SJSA1 (cell line): ENCODE data around the gene RARRES1. TPM values are rescaled to one million over a fixed set of nuclear protein-coding genes. Genes with fewer than 3 reads are reported as not detected.

Experiments
- DNase-seq, 2 experiments: peaks; one replicate each; pipeline ENCODE4 v3.0.0-alpha.2; 2015 to 2020; ENCODE audit warnings: low spot score in 2 of 2, low read depth in 1 of 2
- H3K27ac ChIP-seq: fragments of 250-450 bp; sonication (Bioruptor Pico); 2 replicates; pipeline ENCODE4 v1.5.1; 2020; ENCODE audit warnings: mild to moderate bottlenecking, moderate library complexity
- H3K27me3 ChIP-seq: fragments of 250-450 bp; sonication (Bioruptor Pico); replicated peaks from 2 replicates; pipeline ENCODE4 v1.5.1; 2020; ENCODE audit warnings: mild to moderate bottlenecking, moderate library complexity
- H3K36me3 ChIP-seq: fragments of 250-450 bp; sonication (Bioruptor Pico); 2 replicates; pipeline ENCODE4 v1.5.1; 2020; ENCODE audit warnings: mild to moderate bottlenecking
- H3K4me1 ChIP-seq: fragments of 250-450 bp; sonication (Bioruptor Pico); replicated peaks from 2 replicates; pipeline ENCODE4 v1.6.1; 2021; ENCODE audit warnings: mild to moderate bottlenecking
- H3K4me3 ChIP-seq: fragments of 250-450 bp; sonication (Bioruptor Pico); 2 replicates; pipeline ENCODE4 v1.5.1; 2020; ENCODE audit warnings: mild to moderate bottlenecking
- H3K9me3 ChIP-seq: fragments of 250-450 bp; sonication (Bioruptor Pico); replicated peaks from 2 replicates; pipeline ENCODE4 v1.5.1; 2020; ENCODE audit warnings: mild to moderate bottlenecking
- total RNA-seq: library from RNA; depleted of rRNA; stranded (reverse); fragments of >200 nt; shearing (Covaris generic); gene quantifications from 2 replicates; pipeline ENCODE4 v1.2.3, GENCODE V29; 2014

The RARRES1 gene
- total RNA-seq, 1 experiment from 2014 or later = 4.9 TPM

GRCh38 chr3:158678687-158679086 is 53.6 kb downstream of the RARRES1 start:
- H3K27ac ChIP-seq = no peak overlapping the region
- peaks cover 14% of the 10 kb centered on the region for H3K4me1 ChIP-seq
- no peak overlapping the region for H3K4me3 ChIP-seq
- H3K36me3 ChIP-seq = peaks cover 25% of the 10 kb centered on the region
- DNase-seq = no peak
- H3K9me3 ChIP-seq = no peaks in the 10 kb centered on the region
- H3K27me3 ChIP-seq = no peaks in the 10 kb centered on the region

DNA sequence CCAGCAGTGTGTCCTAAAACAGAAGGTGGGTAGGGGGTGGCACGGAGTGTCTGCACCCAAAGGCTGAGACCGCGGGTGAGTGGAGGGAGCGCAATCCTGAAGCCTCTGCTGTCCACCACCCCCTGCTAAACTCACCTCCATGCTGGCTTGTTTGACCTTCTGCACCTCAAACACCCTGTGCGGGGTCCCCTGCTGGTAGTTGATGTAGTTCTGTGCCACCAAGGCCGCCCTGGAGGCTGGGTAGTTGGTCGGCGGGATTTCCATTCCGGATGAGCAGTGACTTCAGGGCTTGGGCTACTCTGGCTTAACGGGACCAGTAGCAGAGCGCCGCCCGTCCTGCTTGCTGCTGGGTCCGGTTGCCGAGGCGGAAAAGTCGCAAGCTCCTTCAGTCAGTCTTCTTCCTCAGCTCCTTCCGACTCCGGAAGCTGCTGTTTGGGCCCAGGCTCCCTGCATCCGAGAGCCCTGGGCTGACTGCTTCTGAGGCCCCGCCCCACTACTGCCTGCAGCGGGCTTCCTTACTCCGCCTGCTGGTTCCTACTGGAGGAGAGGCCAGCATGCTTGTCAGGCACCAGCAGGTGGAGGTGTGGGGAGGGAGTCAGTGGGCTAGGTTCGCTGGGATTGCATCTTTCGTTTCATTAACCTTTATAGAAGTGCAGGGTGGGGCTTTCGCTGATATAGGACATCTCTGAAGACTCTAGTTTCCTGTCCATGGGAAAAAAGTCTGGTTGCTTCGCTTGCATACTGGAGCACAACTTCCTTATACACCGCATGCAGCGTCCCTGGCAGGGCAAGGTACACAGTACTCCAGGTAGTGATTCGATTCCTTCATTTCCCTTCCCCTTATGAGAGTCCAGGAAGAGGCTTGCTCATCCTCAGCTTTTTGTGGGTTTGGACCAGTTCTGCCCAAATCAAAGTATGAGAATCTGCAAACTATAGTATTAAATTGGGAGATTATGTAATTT is 59.8 kb downstream of the RARRES1 start, which contains the start of gene LXN:
Gene LXN (minus strand): TSS at position 434 of the 962 bp plus-strand sequence. CDS start 170 bp downstream, at position 264.
- no peak for DNase-seq
- H3K27ac ChIP-seq = no peak within 1 kb of the TSS
- H3K4me3 ChIP-seq = no peak within 1 kb of the TSS
- peaks cover 23% of the 10 kb centered on the region for H3K36me3 ChIP-seq
- H3K9me3 ChIP-seq = no peaks in the 10 kb centered on the region
- no peaks in the 10 kb centered on the region for H3K27me3 ChIP-seq
- no peaks in the 10 kb centered on the region for H3K4me1 ChIP-seq

DNA sequence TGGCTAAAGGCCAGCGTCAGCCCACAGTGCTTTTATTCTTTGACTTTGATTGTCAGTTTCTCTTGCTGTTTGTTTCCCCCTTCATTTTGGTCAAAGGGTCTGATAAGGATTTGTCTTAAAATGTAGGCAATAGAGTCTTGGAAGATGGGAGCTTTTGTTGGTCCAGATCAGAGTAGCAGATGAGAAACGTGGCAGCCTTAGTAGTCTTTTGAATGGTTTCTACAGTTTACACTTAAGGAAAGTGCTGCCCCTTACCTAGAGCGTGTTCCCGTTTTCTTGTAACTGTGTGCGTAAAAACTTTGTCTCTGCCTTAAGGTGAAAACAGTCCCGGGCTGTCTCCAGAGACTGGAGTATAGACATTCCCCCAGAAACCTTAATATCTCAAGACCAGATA is 60.4 kb downstream of the RARRES1 start:
- DNase-seq = no peak
- Histone ChIP-seq H3K9me3 (no peaks in the 10 kb centered on the region), H3K27ac (no peak overlapping the region), H3K4me1 (no peaks in the 10 kb centered on the region), H3K36me3 (peaks cover 27% of the 10 kb centered on the region), H3K4me3 (no peak overlapping the region), H3K27me3 (no peaks in the 10 kb centered on the region)

GRCh38 chr3:158668506-158668905 is 63.8 kb downstream of the RARRES1 start:
- Histone ChIP-seq H3K27ac (no peak overlapping the region), H3K36me3 (peaks cover 56% of the 10 kb centered on the region), H3K4me1 (no peaks in the 10 kb centered on the region), H3K27me3 (no peaks in the 10 kb centered on the region), H3K4me3 (no peak overlapping the region), H3K9me3 (no peaks in the 10 kb centered on the region)
- no peak for DNase-seq

DNA sequence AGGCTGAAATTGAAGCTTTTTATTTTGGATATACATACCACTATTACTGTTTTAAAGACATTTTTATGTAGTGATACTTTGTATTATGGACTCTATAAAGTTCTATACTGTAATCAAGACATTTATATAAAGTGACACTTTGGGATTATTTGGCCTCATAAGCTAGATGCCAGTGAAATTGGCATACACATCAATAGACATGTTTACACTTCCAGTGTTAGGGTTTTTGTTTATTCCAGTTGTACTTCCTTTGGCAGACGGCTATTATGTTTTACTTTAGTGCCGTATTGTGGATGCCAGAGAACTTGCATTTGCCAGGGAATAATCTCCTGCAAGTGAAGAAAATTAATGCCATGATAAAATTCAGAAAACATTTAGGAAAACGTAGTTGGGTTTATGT is 65.8 kb downstream of the RARRES1 start:
- no peak for DNase-seq
- Histone ChIP-seq H3K36me3 (peaks cover 66% of the 10 kb centered on the region), H3K9me3 (no peaks in the 10 kb centered on the region), H3K4me1 (no peaks in the 10 kb centered on the region), H3K27me3 (no peaks in the 10 kb centered on the region), H3K4me3 (no peak overlapping the region), H3K27ac (no peak overlapping the region)

DNA sequence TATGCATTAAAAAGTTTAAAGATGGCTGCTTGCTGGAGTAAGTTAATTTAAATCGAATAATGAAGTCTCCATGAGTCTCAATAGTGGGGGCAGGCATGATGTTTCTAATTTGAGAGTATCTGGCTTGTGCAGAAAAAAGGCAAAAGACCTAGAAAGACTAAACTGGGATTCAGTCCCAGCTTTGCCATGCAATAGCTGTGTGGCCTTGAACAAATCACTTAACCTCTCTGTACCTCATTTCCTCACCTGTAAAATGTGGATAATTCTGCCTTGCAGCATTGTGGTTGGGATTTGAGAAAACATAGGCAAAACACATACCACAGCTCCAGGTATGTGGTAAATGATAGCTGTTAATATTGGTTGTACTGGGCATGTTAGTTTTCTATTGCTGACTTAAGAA is 68.4 kb downstream of the RARRES1 start:
- Histone ChIP-seq H3K27me3 (no peaks in the 10 kb centered on the region), H3K4me3 (no peak overlapping the region), H3K4me1 (0 out of 2 replicates have a peak, but pooled peaks cover 3% of the 10 kb centered on the region), H3K36me3 (peaks cover 79% of the 10 kb centered on the region), H3K27ac (no peak overlapping the region), H3K9me3 (no peaks in the 10 kb centered on the region)
- DNase-seq = no peak

DNA sequence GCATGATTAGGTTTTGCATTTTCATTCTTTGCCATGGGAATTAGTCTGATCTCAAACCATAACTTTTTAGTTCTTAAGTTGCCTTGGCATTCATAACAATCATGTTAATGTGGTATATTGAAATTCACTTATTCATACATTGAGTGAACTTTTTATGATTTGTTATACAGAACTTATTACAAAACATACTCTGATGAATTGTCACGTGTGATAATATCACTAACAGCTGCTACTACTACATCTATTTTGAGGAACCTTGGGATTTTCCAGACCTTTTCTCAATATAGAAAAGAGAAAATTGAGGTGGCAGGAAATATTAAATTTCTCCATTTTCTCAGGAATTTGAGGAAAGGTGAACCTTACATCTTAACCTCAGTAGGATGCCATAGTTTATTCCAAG is 69.0 kb downstream of the RARRES1 start:
- Histone ChIP-seq H3K27me3 (no peaks in the 10 kb centered on the region), H3K9me3 (no peaks in the 10 kb centered on the region), H3K27ac (no peak overlapping the region), H3K4me1 (0 out of 2 replicates have a peak, but pooled peaks cover 3% of the 10 kb centered on the region), H3K36me3 (peaks cover 82% of the 10 kb centered on the region), H3K4me3 (no peak overlapping the region)
- DNase-seq = no peak

- 0 out of 2 replicates have a peak, but pooled peaks cover 3% of the 10 kb centered on the region for H3K4me1 ChIP-seq
- no peaks in the 10 kb centered on the region for H3K27me3 ChIP-seq
- no peaks in the 10 kb centered on the region for H3K9me3 ChIP-seq
- H3K4me3 ChIP-seq = no peak overlapping the region
- no peak for DNase-seq
- H3K36me3 ChIP-seq = peaks cover 77% of the 10 kb centered on the region
- no peak overlapping the region for H3K27ac ChIP-seq
Measured at GRCh38 chr3:158660711-158661110, 71.5 kb downstream of the RARRES1 start.

- no peak overlapping the region for H3K27ac ChIP-seq
- H3K4me3 ChIP-seq = no peak overlapping the region
- 0 out of 2 replicates have a peak, but pooled peaks cover 3% of the 10 kb centered on the region for H3K4me1 ChIP-seq
- no peaks in the 10 kb centered on the region for H3K9me3 ChIP-seq
- H3K27me3 ChIP-seq = no peaks in the 10 kb centered on the region
- DNase-seq = peak; percentile 52 to 62
- peaks cover 76% of the 10 kb centered on the region for H3K36me3 ChIP-seq
Measured at GRCh38 chr3:158659454-158660237, 72.6 kb downstream of the RARRES1 start.

- DNase-seq = no peak
- no peak overlapping the region for H3K27ac ChIP-seq
- H3K36me3 ChIP-seq = peaks cover 71% of the 10 kb centered on the region
Measured at GRCh38 chr3:158658889-158659288, 73.4 kb downstream of the RARRES1 start.

DNA sequence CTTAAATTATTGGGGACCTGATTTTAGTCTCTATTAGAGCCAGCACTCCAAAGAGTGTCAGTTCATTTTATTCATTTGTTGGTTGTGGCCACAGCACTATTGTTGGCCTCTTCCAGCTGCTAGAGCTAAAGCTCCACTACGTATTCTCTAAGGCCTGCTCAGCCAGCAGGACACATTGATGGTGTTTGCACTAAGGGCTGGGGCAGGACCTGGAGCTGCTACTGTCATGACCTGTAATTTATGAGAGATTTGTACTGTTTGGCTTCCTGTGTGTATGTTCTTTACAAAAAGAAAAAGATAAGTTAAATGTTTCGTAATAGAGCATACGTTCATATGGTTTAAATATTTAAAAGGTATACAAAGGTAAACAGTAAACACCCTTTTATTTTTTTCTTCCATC is 79.8 kb downstream of the RARRES1 start:
- no peak overlapping the region for H3K27ac ChIP-seq
- no peak for DNase-seq
- no peaks in the 10 kb centered on the region for H3K9me3 ChIP-seq
- peaks cover 72% of the 10 kb centered on the region for H3K36me3 ChIP-seq
- H3K27me3 ChIP-seq = no peaks in the 10 kb centered on the region
- H3K4me3 ChIP-seq = no peak overlapping the region
- no peaks in the 10 kb centered on the region for H3K4me1 ChIP-seq

More at GRCh38 chr3:158658889-158659288, 73.4 kb downstream of the RARRES1 start:
- Histone ChIP-seq H3K4me1 (0 out of 2 replicates have a peak, but pooled peaks cover 3% of the 10 kb centered on the region), H3K27me3 (no peaks in the 10 kb centered on the region), H3K4me3 (no peak overlapping the region), H3K9me3 (no peaks in the 10 kb centered on the region)

DNA sequence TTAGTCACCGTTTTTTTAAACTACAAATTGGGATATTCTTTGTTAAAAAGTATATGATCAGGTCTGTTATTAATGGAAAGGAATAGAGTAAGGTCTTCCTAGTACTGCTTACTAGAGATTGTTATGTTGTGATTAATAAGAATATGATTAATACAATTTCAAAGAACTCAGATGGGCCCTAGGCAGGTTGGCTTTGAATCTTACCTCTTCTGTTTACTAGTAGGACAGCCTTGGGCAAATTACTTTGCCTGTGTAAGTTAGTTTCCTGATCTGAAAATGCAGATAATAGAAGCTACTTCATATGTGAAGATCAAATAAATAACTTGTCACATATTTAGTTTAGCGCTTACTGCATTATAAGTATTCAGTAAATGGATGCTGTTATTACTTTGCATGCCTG is 81.1 kb downstream of the RARRES1 start:
- Histone ChIP-seq H3K9me3 (no peaks in the 10 kb centered on the region), H3K4me1 (no peaks in the 10 kb centered on the region), H3K27me3 (no peaks in the 10 kb centered on the region), H3K36me3 (peaks cover 76% of the 10 kb centered on the region), H3K4me3 (no peak overlapping the region), H3K27ac (no peak overlapping the region)
- no peak for DNase-seq

DNA sequence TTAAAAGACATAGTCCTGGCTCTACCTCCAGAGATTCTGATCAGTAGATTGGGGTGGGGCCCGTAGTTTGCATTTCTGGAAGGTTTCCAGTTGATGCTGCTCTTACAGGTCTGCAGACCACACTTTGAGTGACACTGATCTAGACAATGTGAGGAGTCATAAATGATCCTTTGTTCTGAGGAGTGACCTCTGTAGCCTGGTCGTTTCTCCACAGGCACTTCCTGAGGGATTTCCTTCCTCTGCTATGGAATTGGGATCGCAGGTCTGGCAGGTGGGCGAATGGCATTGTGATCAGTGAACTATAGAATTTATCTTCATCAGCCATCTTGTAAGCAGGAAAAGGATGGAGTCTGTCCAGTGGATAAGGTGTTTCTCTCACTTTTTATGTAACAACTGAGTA is 82.5 kb downstream of the RARRES1 start:
- no peak for DNase-seq
- H3K4me3 ChIP-seq = no peak overlapping the region
- H3K4me1 ChIP-seq = 0 out of 2 replicates have a peak, but pooled peaks cover 3% of the 10 kb centered on the region
- no peak overlapping the region for H3K27ac ChIP-seq
- H3K36me3 ChIP-seq = peaks cover 70% of the 10 kb centered on the region
- no peaks in the 10 kb centered on the region for H3K27me3 ChIP-seq
- H3K9me3 ChIP-seq = no peaks in the 10 kb centered on the region
